Suppressor macrophage (primary cell): ENCODE results near the gene TP73.

ENCODE experiments used
- DNase-seq, 4 experiments: peaks; one replicate each; pipeline ENCODE4 v3.0.0-alpha.2; 2020 to 2022

The TP73 gene

GRCh38 chr1:3653286-3653618 is 936 bp downstream of the TP73 start:
- DNase-seq, result no peak

- no peak for DNase-seq
Observed at GRCh38 chr1:3654549-3655281, 2.4 kb downstream of the TP73 start.

- DNase-seq, result no peak
Observed at GRCh38 chr1:3656450-3657095, 4.3 kb downstream of the TP73 start.

GRCh38 chr1:3657096-3657475 is 4.8 kb downstream of the TP73 start:
- no peak for DNase-seq

- DNase-seq, result no peak
Observed at GRCh38 chr1:3657578-3658230, 5.4 kb downstream of the TP73 start.

- DNase-seq, result no peak
Observed at GRCh38 chr1:3658231-3658615, 5.9 kb downstream of the TP73 start.

GRCh38 chr1:3659093-3659492 is 6.8 kb downstream of the TP73 start:
- no peak for DNase-seq

GRCh38 chr1:3660704-3661103 is 8.4 kb downstream of the TP73 start:
- DNase-seq, result peak in 2 of 4 experiments; percentile 20 to 33

GRCh38 chr1:3661631-3662030 is 9.3 kb downstream of the TP73 start:
- DNase-seq, result no peak

- DNase-seq, result no peak
Observed at GRCh38 chr1:3662080-3662671, 9.9 kb downstream of the TP73 start.

GRCh38 chr1:3663999-3664699 is 11.8 kb downstream of the TP73 start:
- no peak for DNase-seq

GRCh38 chr1:3664700-3665375 is 12.5 kb downstream of the TP73 start:
- no peak for DNase-seq

GRCh38 chr1:3668148-3668547 is 15.8 kb downstream of the TP73 start:
- DNase-seq, result no peak

GRCh38 chr1:3668585-3669300 is 16.4 kb downstream of the TP73 start:
- peak; percentile 73 to 88 (median 80) for DNase-seq

GRCh38 chr1:3669421-3669821 is 17.1 kb downstream of the TP73 start:
- no peak for DNase-seq

GRCh38 chr1:3669971-3670431 is 17.7 kb downstream of the TP73 start:
- DNase-seq, result no peak

- DNase-seq, result no peak
Observed at GRCh38 chr1:3670823-3671265, 18.5 kb downstream of the TP73 start.

GRCh38 chr1:3671371-3672180 is 19.3 kb downstream of the TP73 start:
- peak in 3 of 4 experiments; percentile 33 to 52 (median 44) for DNase-seq

GRCh38 chr1:3672231-3672970 is 20.1 kb downstream of the TP73 start:
- DNase-seq, result peak in 1 of 4 experiments; percentile 24

- no peak for DNase-seq
Observed at GRCh38 chr1:3672971-3673361, 20.6 kb downstream of the TP73 start.
